ENCODE measurements around the gene TWIST2.
A peak's percentile ranks its signal among the peaks of the same experiment; 100 is the strongest.

TWIST2 gene

DNA sequence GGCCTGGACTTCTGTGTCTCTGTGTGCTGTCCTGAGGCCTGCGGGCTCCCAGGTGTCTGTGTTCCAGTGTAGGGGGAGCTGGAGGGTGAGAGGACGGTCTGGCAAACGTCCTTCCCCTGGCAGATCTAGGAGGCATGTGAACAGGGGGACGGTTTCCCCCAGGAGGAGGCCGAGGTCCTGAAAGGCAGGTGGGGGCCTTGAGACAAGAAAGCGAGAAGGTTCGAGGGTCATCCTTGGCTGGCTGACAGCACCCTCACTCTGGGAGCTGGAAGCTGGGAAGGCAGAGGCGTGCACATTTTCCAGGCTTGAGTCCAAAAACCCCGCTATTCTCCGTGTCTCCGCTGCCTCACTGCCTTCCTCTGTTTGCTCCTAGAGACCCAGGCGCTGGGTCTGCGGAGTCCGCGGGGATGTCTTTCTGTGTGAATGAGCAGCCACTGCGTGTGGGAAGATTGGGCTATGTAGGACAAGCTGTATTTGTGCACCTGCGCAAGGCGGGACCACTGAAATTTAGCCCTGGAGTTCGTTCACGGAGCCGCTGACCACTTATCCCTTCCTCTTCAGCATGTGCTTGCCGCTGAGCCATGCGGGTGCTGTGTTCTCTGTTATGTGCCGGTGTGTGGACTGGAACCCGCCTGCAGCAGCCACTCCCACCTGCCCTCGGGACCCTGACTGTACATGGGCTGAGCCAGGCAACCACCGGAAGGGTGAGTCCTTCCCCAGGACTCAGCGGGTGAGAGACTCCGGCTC is 43.7 kb downstream of the TWIST2 start:
- DNase-seq (ENCODE audit: low read depth), result no peak

DNA sequence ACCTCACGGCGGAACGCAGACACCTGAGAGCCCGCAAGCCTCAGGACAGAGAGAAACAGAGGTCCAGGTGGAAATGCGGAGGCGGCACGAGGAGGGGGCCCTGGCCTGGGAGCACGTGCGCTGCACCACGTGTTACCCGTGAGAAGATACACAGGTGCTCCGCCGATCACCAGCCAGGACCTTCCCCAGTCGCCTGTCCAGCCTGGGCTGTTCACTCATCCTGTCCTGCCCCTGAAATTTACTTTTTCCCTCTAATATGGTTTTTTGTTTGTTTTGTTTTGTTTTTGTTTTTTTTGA is 44.3 kb downstream of the TWIST2 start:
- no peak for DNase-seq (ENCODE audit: low read depth)

DNA sequence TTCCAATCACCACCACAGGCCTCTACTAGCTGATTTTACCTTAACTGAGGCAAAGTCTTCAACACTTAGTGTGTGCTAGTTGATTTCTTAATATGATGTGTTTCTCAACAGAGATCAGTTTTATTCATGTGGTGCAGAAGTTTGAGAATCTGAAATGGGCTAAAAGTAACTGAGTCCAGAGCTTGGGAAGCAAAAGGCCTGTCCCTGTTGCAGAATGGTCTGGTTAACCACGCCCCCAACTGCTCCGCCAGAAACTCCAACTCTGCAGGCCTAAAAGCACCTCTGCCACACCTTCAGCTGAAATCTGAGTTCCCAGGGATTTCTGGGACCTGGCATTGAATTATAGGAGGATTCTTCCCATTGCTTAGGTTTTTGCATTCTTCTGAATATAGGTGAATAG is 44.9 kb downstream of the TWIST2 start:
- no peak for DNase-seq (ENCODE audit: low read depth)

DNA sequence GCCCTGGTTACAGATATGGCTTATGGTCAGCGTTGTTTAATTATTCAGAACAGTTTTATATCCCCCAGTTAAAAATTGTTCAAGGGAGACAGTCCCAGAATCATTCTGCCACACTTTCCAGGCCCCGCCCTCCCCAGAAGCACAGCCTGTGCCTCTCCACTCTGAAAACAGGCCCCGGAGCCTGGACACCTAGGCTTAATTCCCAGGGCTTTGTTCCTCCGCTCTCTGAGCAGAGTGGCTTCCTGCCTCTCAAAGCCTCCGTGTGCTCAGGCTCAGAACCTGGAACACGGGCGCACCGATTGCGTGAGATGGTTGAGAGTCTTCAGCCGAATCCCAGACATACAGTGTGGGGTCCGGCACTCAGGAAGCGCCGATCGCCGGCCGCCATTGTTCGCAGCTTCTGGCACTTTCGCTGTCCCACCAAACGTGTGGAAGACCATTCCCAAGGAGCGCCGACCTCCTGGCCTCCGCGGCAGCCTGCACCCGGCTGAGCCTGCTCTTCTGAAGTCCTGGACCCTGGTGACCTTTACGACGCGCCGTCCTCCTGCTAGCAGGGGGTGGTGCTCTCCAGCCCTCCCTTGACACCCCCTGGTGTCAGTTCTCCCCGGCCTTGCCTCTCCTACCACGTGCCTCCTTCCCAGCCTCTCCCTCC is 45.6 kb downstream of the TWIST2 start:
- no peak for DNase-seq (ENCODE audit: low read depth)

DNA sequence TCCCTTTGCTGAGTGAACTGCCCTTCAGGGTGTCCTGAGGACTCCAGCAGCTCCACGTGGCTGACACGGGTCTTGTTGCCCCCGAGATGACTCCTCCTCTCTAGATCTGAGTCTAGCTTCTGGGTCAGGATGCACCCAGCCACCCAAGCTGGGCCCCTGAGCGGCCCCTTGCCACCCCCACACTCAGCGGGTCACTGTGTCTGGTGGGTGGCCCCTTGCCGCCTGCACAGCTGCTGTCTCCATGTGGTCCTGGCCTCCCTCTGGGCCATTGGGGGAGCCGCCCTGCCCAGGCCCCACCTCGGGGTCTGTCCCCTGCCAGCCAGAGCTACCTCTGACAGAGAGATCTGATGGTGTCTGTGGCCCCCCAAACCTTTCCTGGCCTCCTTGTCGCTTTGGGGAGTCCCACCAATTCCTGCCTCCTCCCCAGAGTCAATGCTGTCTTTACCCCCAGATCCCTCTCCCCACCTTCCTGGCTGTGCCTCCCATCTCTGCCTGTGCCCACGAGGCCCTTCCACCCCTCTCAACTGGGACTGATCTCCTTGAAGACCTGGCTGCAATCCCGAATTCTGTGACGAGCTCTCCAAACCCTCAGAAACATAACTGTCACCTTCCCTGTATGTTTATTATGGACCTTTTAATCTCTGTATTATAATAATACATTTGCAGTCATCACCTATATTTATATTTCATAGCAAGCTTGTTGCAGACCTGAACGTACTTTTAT is 46.5 kb downstream of the TWIST2 start:
- DNase-seq (ENCODE audit: low read depth), result no peak

DNA sequence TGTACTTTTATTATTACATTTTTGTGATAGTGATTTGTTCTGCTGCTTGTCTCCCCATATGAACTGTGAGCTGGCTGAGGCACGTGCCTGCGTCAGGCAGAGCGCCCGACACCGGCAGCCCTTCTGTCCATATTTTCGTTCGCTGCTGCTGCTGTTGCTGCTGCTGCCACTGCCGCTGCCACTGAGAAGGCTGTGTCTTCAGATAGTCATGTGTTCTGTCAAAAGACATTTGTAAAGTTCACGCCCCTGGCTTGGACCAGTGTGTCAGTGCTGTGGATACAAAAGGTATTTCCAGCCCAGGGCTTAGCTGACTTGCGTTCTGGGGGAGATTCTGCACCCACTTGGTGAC is 47.0 kb downstream of the TWIST2 start:
- DNase-seq (ENCODE audit: low read depth), result no peak

DNA sequence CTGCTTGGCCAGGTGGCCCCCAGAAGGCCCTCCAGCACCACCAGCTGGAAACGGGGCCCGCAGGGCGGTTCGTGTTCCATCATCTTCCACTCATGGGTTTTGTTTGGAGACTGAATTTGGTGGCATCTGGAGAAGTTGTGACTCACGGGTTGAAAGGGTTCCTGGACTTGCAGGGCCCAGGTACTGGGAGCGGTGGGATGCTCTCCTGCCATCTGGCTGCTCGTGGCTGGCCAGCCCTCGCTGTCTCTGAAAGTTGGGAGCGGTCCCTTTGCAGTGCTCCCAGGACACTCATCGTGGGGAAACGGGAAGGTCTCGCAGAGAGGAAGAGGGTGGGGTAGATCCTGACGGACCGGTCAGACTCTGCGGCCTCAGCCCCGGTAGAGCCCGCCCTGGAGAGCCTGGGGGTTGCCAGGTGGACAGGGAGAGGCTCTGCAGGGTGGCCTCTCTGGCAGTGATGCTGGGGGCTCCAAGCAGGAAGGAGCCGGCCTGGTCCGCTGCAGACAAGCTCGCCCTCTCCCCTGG is 47.5 kb downstream of the TWIST2 start:
- DNase-seq (ENCODE audit: low read depth), result no peak

DNA sequence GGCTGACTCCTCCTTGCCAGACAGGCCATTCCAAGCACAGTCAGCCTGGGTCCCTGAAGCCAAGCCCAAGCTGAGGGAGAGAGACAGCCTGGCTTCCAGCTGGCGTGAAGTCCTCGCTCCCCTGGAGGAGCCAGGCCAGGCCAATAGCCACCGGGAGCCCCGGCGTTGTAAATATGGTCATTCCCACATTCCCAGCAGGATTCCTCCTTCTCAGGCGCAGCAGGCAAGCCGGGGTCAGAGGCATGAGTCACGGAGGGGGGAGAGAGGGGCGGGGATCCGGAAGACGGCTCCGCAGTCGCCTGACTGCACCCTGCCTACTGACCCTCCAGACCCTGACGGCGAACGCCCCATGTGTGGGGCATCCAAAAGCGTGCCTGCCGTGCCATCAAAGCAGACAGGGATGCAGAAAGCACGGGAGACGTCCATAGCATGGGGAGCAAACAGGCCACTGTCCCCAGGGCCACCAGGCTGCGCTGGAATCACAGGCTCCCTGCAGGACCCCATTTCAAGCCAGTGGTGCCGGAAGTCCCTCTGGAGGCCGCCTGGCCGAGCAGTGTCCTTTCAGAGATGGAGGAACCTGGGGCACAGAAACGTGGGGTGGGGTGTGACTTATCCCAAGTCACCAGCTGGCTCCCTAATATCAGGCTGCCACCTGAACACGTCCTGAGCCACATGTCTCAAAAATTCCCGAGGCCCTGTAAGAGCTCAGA is 48.2 kb downstream of the TWIST2 start:
- peak; percentile 82 for DNase-seq (ENCODE audit: low read depth)

DNA sequence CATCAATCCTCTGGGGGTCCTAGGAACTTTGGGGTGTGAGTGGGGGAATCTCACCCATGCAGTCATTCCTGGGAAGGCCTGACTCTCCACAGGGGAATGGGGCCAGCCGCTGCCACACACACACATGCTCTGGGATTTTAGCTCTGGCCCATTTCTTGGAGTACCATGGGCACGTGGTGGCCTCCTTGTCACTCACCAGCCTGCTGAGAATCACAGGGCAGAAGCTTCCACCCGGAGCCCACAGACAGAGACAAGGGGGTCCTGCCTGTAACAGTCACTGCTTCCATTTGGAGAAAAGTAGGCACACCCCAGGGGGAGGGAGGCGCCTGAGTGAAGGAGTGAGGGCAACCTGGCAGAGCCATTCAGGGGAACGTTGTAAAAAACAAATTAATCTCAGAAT is 48.8 kb downstream of the TWIST2 start:
- no peak for DNase-seq (ENCODE audit: low read depth)

DNA sequence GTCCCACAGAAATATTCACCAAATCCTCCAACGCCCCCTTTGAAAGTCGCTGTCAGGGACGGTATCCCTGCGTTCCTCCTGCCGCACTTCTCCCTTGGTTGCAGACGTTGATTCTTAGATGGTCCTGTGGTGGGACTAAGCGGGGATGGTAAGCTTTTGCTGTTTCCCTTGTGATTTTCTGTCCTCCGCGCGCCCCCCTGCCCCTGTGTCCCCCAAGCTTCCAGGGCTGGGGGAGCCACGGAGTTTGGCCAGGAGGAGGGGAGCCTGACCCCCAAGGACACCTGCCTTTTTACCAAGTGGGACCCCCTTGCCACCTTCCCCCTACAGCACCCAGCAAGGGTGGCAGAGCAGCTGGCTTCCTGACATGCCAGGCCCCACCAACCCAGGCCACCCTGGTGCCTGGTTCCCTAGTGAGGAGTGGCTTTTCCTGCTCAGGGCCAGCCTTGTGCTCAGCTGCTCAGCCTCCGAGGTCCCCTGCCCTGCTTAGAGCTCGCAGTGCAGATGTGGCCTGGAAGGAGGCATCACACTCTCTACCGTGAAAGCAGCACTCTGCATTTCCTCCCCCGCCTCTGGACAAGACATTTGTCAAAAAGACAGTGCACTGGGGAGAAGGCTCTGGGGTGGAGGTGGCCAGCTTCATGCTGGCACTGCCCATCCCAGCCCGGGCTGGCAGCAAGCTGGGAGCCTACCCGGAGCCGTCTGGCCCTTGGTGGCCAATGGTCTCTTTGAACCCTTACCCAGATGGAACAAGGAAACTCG is 49.4 kb downstream of the TWIST2 start:
- no peak for DNase-seq (ENCODE audit: low read depth)

DNA sequence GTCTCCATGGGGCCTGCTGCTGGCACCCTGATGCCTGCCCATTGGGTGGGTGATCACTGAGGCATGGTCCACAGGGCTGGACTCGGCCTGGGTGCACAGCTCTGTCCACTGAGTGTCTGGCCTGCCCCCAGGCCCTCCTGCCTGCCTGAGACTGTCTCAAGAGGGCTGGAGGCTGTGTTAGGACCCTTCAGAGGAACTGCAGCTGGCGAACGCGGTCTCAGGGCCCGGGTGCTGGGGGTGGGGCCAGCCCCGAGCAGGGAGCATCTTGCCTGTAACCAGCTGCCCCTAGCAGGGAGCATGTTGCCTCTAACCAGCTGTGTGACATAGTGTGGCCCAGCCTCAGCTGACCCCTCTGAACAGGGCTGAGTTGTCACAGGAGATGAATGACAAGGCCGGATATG is 50.0 kb downstream of the TWIST2 start:
- no peak for DNase-seq (ENCODE audit: low read depth)

DNA sequence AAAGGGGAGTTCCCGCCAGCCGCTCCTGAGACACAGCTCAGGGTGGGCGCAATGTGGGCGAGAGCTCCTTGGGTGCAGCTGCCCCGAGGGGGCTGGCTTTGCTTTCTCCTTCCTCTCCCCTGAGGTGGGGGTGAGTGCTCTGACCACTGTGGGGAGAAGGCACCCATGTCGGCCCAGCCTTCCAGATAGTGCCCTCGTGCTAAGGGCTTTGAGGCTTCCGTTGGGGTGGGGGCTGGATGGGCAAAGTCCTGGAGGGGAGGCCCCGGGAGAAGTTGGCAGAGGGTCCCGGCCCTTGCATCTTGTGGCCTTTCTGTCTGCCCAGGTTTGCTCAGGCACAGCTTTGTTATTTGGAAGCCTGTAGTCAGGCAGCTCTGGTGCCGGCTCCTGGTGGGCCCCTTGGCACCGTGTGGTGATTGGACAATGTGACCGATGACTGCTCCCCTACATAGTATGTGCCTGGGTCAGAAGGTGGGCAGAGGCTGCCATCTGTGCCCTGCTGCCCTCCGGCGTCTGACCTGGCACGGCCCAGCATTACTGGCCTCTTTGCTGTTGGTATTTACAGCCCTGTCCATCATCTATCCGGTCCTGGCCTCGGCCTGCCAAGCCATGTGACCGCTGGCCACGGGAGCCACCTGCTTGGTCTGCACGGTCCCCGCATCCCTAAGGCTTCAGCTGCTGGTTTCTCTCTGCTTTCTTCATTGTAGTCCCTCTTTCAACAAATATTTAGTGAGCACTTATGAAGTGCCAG is 50.8 kb downstream of the TWIST2 start:
- no peak for DNase-seq (ENCODE audit: low read depth)

DNA sequence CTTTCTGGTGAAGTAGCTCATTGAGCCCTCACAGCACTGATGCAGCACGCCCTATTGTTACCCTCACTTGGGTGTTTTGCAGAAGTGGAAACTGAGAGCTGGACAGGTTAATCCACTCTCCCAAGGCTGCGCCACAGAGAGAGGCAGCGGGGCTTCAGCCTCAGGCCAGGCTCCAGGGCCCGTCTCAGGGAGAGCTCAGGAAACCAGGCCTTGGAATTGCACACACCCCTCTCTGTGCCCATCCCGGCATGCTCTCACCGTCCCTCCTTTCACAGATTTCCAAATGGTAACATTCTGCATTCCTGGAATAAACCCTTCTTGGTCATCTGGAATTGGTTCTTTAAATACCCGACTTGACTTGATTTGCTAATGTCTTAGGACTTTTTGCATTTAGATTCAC is 51.5 kb downstream of the TWIST2 start:
- DNase-seq (ENCODE audit: low read depth), result no peak

DNA sequence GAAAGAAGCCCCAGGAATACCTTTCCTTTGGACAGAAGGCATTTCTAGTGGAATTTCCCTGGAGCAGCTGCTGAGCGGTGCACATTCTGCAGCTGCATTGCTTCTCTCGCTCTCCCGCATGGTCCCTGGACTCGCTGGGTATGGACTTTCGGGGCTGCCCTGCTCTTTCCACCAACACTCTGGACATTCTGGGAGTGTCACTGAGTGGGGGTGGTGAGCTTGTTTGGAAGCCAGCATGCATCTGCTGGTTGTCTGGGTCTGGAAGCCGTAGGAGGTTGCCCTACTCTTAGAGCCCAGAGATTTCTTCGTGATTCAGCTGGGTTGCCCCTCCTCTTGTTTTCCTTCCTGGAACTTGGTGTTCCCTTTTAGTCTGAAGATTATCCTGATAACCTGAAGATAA is 52.6 kb downstream of the TWIST2 start:
- DNase-seq (ENCODE audit: low read depth), result peak; percentile 83

DNA sequence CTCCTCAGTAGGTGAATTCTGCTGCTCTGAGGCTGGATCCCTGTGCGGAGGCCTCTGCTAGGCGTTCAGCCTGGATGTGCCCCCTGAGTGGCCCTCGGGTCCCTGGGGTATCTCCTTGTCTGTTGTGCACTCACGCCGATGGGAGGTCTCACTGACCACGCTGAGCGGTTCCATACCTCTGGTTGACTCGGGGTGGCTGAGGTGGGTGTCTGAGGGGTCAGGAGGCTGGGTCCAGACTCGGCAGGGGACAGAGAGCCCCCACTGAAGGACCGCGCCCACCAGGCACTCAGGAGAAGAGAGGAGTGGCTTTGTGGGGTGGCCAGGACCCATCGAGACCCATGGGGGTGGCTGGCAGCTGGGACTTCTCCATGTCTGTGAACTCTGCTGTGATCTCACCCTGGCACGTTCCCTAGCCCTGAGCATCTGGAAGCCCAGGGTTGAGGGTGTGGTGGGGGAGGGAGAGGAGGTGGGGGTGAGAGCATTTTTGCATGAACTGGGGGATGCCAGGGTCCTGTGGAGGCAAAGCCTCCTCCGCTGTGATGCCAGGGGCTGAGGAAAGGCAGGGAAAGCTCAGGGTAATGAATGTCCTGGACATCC is 53.7 kb downstream of the TWIST2 start:
- DNase-seq (ENCODE audit: low read depth), result no peak

DNA sequence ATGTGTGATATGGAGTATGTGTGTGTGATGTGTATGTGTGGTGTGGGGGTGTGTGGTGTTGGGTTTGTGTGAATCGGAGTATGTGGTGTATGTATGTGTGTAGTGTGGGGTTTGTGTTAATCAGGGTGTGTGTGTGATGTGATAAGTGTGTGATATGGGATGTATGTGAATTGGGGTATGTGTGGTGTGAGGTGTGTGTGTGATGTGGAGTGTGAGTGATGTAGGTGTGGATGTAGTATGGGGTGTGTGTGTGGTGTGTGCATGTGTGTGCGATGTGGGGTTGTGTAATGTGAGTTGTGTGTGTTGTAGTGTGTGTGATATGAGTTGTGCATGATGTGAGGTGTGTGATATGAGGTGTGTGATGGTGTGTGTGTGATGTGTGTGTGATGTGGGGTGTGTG is 54.4 kb downstream of the TWIST2 start:
- DNase-seq (ENCODE audit: low read depth), result no peak

DNA sequence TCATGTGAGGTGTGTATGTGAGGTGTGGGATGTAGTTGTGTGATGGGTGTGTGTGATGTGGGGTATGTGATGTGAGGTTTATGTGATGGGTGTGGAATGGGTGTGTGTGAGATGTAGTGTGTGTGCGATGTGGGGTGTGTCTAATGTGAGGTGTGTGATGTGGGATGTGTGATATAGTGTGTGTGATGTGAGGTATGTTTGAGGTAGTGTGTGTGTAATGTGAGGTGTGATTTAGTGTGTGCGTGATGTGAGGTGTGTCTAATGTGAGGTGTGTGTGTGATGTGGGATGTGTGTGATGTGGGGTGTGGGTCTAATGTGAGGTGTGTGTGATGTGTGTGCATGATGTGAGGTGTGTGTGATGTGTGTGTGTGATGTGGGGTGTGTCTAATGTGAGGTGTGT is 55.3 kb downstream of the TWIST2 start:
- no peak for DNase-seq (ENCODE audit: low read depth)

DNA sequence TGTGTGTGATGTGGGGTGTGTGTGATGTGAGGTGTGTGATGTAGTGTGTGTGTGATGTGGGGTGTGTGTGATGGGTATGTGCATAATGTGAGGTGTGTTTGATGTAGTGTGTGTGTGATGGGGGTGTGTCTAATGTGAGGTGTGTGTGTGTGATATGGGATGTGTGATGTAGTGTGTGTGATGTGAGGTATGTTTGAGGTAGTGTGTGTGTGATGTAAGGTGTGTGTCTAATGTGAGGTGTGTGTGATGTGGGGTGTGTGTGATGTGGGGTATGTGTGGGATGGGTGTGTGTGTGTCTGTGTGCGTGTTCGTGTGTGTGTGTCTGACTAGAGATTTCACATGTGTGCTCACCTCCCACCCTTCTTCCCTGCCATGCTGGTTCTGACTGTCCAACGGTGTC is 56.3 kb downstream of the TWIST2 start:
- no peak for DNase-seq (ENCODE audit: low read depth)

DNA sequence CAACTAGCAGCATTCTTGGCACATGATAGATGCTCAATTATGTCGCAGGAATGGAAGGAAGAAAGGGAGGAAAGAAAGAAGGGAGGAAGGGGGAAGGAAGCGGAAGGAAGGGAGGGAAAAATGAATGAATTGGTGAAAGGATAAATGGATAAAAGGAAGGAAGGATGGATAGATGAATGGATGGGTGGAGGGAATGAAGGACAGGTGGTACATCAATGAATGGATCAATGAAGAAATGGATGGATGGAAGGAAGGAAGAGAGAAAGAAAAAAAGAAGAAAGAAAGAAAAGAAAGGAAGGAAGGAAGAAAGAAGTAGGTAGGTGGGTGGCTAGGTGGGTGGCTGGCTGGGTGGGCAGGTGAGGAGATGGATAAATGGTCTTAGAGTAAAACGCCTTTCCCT is 56.8 kb downstream of the TWIST2 start:
- DNase-seq (ENCODE audit: low read depth), result no peak

DNA sequence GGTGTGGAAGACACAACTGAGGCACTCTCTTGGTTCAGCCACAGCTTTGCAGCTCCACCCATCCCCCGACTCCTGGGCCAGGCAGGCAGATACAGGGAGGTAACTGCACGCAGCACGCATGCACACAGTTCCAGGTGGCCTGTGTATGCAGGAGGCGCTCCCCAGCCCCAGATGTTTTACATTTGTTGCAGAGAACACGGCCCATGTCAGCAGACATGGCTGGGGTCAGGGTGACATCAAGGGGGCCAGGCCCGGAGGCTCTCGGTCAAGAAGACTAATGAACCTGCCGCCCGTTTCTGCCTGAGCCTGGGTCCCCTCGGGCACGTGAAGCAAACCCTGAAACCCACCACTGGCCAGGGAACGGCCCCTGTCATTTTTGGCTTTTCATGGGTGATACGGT is 57.3 kb downstream of the TWIST2 start:
- no peak for DNase-seq (ENCODE audit: low read depth)

DNA sequence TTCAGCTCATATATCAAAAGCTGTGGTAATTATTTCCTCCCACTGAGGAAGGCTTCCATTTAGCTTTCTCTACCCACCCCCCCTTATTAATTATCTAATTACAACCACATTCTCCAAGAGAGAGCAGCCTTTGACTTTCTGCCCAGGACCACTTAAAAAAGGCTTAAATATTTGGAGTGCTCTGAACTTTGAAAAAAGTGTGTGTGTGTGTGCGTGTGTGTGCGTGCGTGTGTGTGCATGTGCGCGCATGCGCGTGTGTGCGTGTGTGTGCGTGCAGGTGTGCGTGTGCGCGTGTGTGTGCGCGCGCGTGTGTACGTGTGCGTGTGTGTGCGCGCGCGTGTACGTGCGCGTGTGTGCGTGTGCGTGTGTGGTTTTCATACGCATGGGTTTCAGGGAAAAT is 57.8 kb downstream of the TWIST2 start:
- DNase-seq (ENCODE audit: low read depth), result no peak
